UCSD-AML1 (cell line): ENCODE measurements around the gene FAM25G.
"Not testable (repeated sequence)": the region's sequence is repeated elsewhere in the genome, so short reads cannot be mapped to it uniquely, and the experiment has no call there.

Experiments used
- DNase-seq: peaks from one replicate; lab custom pipeline; 2025; ENCODE audit not compliant: unreplicated experiment; lab: John Stamatoyannopoulos, UW

Gene FAM25G

GRCh38 chr10:47491600-47491999 is at the start of gene FAM25G:
TSS of gene FAM25G (minus strand) at chr10:47491700. CDS start at chr10:47491674, 26 bp downstream.
- not testable (repeated sequence) for DNase-seq

GRCh38 chr10:47536430-47536829 is 44.9 kb upstream of the FAM25G start:
- DNase-seq = not testable (repeated sequence)

DNA sequence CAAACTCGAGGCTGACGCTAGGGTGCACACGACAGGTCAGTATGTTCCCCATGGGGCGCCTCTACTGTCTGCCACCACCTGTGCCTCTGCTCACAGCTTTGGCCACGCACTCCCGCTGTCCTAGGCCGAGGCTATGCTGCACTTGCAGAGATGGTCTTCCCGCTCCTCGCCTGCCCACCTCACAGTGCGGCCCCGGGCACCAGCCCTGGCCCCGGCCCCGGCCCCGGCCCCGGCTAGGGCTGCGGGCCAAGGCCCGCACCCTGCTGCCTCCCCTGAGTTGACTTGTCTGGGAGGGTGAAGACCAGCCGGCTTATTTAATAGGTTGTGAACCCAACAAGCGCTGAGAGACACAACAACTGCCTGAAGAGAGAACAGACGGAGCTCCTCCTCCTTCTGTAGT is 32.0 kb upstream of the FAM25G start, which contains the start of gene AGAP9:
Gene AGAP9 (minus strand): TSS at position 164 of the 400 bp plus-strand sequence. CDS start 112 bp downstream, at position 52.
- DNase-seq = not testable (repeated sequence)

DNA sequence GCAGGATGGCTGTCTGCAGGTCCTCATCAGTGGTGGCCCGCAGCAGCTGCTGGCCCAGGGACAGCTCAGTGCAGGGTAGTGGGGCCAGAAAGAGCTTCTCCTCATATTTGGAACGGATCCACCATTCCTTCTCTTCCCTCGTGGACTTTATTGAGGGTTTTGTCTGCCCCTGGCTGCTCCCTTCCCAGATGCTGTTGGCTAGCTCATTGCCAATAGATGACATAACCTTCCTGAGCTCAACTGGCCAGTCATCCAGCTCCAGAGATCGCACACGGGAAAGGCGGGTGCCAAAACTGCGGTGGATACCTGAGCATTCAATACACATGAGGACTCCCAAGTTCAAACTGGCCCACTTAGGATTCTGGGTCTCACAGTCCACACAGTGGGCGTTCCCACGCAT is 10.8 kb upstream of the FAM25G start:
- not testable (repeated sequence) for DNase-seq

GRCh38 chr10:47494226-47494625 is 2.7 kb upstream of the FAM25G start:
- not testable (repeated sequence) for DNase-seq

DNA sequence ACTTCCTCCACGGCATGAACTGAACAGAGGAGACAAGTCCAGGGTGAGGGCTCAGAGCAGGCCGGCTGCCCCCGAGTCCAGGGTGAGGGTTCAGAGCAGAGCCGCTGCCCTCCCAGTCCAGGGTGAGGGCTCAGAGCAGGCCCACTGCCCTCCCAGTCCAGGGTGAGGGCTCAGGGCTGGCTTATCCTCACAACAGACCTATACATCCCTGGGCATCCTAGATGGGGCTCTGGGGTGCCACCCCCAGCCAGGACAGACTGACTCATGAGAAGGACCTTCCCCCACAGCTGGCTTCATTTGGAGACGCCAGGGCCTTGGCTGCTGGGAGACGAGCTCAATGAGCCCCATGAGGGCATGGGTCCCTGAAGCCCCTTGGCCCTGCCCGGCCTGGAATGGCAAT is 1.9 kb downstream of the FAM25G start:
- not testable (repeated sequence) for DNase-seq

GRCh38 chr10:47485943-47486342 is 5.6 kb downstream of the FAM25G start:
- not testable (repeated sequence) for DNase-seq

GRCh38 chr10:47484786-47485185 is 6.7 kb downstream of the FAM25G start:
- not testable (repeated sequence) for DNase-seq

DNA sequence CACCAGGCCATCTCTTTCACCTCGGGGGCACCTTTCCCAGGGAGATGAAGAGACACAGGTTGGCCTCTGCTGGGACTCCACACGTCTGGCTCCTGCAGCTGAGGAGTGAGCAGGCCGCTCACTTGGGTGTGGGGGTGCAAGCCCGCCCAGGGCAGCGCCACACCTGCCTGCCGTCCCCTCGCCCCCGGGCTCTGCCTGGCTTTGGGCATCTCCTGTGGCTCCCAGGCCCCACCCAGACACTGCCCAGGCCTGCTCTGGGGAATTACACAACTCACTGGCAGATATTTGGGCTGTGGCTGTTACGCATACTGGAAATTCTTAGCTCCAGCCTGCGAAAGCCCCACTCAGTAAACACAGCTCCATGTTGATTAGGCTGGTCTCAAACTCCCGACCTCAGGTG is 7.6 kb downstream of the FAM25G start, which contains the start of gene ANXA8:
Gene ANXA8 (minus strand): TSS at position 193 of the 400 bp plus-strand sequence. CDS start 182 bp downstream, at position 11.
- DNase-seq = not testable (repeated sequence)

- not testable (repeated sequence) for DNase-seq
Observed at GRCh38 chr10:47482367-47482766, 9.1 kb downstream of the FAM25G start.

DNA sequence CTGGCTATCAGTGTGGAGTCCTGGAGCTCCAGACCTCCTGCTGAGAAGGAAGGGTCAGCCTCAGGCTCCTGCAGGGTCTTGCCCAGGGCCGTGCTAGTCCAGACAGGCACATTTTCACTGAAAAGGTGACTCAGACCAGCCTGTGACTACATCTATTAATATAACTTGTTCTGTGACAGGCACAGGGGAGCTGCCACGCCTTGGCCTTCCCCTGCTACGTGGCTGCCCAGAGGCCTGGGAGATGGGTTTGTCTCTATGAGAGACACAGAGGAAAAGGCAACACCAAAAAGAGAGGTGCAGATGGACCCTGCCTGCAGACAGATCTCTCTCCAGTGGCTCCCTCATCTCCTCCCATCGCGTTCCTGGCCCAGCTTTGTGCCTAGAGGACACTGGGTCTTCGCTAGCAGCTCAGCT is 9.7 kb downstream of the FAM25G start:
- not testable (repeated sequence) for DNase-seq

DNA sequence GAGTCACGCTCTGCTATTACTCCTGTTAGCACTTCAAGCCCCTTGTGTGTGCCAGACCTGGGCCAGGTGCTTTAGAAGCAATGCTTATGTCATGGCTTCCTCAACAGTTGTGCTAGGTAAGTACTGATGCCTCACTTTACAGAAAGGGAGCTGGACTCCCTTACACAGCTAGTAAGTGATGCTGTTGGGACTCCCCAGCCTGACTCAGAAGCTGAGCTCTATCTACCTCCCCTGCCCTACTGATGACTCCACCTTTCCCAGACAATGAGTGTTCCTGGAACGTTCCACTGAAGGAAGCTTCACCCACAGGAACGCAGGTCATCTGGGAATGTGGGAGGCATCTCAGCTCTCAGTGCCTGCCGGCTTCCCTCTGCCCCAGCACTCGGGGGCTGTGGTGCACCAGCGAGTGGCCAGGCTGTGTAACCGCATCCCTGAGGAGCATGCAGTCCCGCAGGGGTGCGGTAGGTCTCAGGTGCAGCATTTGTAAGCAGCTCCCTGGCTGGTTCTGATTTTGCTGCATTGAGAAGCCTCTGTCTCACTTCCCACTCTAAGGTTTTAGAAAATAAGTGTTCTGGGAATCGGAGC is 10.2 kb downstream of the FAM25G start:
- not testable (repeated sequence) for DNase-seq

GRCh38 chr10:47480133-47480532 is 11.4 kb downstream of the FAM25G start:
- not testable (repeated sequence) for DNase-seq

- DNase-seq = not testable (repeated sequence)
Observed at GRCh38 chr10:47478114-47478513, 13.4 kb downstream of the FAM25G start.

- not testable (repeated sequence) for DNase-seq
Observed at GRCh38 chr10:47477078-47477477, 14.4 kb downstream of the FAM25G start.

DNA sequence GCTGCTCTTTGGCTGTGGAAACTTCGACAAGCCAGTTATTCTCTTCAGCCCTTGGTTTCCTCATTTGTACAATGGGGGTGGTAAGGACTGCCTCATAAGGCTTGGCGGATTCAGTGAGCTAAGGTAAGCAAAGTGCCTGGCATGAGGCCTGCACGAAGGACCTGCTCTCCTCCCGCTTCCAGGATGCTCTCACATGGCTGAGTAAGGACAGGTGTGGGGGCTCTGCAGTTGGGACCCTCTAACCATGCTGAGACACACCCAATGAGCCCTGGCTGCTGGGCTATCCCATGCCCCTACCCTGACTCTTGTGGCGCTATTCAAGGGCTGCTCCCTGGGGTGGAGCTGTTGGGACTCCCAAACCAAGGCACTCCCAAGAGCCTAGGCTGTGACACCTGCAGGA is 16.4 kb downstream of the FAM25G start:
- DNase-seq = not testable (repeated sequence)

GRCh38 chr10:47473516-47473915 is 18.0 kb downstream of the FAM25G start:
- not testable (repeated sequence) for DNase-seq

DNA sequence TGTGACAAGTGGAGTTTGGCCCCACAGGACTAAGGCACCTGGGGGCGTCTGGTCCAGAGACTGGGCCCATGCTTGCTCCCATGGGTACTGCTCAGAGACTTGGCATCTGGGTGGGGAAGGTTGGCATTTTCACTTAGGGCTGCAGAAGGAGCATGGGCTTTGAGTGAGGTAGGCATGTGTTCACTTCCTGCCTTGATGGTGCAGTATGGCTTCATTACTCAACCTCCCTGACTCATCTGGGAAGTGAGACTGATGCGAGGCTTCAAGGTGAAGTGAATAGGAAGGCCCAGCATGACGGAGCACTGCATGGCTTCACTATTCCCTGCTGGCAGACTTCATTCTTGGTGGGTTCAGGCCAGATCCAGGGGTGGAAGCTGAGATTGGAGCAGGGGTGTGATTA is 18.9 kb downstream of the FAM25G start:
- DNase-seq = not testable (repeated sequence)

DNA sequence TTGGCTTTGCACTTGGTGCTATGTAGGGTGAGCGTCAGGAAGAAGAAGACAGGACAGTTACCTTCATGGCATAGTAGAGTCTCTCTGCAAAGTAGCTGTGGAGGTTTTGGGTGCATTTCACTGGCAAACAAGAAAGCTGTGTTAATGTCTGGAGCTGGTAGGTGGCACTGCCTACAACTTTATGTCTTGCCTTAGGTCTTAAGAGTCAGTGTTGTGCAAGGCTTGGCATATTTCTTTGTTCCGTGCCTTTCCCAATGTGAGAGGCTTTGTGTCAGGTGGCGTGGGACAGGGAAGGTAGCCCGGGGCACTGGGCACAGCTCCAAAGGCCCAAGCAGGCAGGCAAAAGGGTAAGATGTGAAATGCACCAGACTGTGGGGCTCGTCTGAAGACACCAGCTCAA is 19.4 kb downstream of the FAM25G start:
- not testable (repeated sequence) for DNase-seq

GRCh38 chr10:47468731-47469528 is 22.6 kb downstream of the FAM25G start:
- DNase-seq = not testable (repeated sequence)

GRCh38 chr10:47467957-47468356 is 23.5 kb downstream of the FAM25G start:
- not testable (repeated sequence) for DNase-seq

- DNase-seq = not testable (repeated sequence)
Observed at GRCh38 chr10:47467458-47467857, 24.0 kb downstream of the FAM25G start.
